ENCODE measurements around the gene SREBF2. TPM values are rescaled to one million over a fixed set of nuclear protein-coding genes. Genes with fewer than 3 reads are reported as not detected.

SREBF2 gene
- total and polyA plus RNA-seq, 4 experiments from 2014 or later: 14.5 to 112 (median 66.3) TPM

DNA sequence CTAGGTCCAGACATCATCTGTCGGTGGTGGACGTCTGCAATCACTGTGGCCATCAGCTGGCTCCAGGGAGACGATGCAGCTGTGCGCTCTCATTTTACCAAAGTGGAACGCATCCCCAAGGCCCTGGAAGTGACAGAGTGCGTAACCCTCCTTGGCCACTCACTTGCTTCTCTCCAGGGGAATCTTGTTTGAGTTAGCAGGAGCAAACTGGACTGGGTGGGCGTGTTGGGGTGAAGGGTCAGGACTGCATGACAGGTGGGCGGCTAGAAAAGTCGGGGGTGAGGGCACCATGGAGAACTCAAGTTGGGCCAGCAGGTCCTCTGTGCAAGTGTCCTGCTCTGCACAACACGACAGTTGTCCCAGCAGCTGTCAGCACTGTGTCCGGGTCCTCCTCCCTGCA, 65.7 kb downstream of the SREBF2 start:
- Histone ChIP-seq H3K4me1 (ENCODE audit: insufficient read depth, low read length) (no peaks in the 10 kb centered on the region), H3K27ac (ENCODE audit: low read depth, low read length) (no peak overlapping the region), H3K9me3 (ENCODE audit: control insufficient read depth in 1 of 2, low read length in 2 of 2) (no peaks in the 10 kb centered on the region), H3K4me3 (ENCODE audit: low read length in 2 of 2) (no peak overlapping the region), H3K27me3 (ENCODE audit: insufficient read depth, low read length) (no peaks in the 10 kb centered on the region), H3K36me3 (ENCODE audit: insufficient read depth, low read length) (peaks cover 41% of the 10 kb centered on the region)
- POLR2A ChIA-PET (ENCODE audit: partially characterized antibody): interaction anchor here (1.4 kb wide), 1 partner anchor 66 kb away, joined by 4 read pairs; the partner anchor contains the start of gene SREBF2
- Mint-ChIP-seq H3K9me3 (no peaks in the 10 kb centered on the region), H3K27ac (no peak overlapping the region), H3K4me3 (no peak overlapping the region), H3K4me1 (peaks cover 0 to 8% (median 3%) of the 10 kb centered on the region in 4 donors), H3K27me3 (no peaks in the 10 kb centered on the region), H3K36me3 (peaks cover 19 to 61% of the 10 kb centered on the region in 2 donors)
- intact Hi-C loops (cut with micrococcal nuclease): no loop called here
- CTCF ChIA-PET (ENCODE audit: partially characterized antibody): no interaction called here
- no peak for DNase-seq

DNA sequence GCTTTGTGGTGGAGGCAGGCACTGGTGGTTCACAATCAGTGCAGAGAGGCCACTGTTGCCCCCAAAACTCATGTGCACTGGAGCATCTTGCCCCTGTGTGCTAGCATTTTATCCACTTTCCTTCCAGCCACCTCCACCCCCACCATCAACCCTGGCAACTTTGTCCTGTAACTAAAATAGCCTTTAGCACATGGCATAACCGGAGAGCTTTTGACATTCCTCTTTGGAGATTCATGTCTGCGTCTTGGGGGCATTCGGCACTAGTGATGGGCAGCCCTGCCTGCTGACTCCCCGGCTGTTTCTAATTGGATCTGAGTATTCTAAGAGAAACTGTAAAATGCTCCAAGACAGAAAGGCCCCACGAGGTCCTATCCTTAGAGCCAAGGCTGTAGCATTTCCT, 66.2 kb downstream of the SREBF2 start:
- intact Hi-C loops (cut with micrococcal nuclease): no loop called here

DNA sequence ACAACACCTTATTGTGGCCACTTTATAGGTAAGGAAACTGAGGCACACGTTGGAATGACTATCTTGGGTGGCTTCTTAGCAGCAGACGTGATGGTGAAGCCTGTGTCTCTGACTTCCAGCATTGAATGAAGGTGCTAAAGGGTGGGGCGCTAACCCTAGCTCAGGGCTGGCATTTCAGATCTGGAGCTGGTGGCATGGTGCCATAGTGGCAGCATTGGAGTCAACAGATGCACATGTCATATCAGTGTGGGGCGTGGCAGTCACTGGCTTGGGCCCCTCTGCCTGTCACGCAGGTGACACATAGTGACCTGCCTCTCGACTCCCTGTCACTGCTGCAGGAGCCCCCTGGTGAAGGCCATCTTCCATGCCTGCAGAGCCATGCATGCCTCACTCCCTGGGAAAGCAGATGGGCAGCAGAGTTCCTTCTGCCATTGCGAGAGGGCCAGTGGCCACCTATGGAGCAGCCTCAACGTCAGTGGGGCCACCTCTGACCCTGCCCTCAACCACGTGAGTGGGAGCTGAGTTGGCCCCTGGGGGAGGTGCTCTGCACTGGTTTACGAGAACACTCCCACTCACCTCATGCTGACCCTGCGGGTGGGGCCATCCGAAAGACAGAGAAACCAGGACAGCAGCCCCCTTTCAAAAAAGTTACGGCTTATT, 67.2 kb downstream of the SREBF2 start:
- Histone ChIP-seq H3K9me3 (ENCODE audit: control insufficient read depth in 1 of 2, low read length in 2 of 2) (no peaks in the 10 kb centered on the region), H3K27me3 (ENCODE audit: insufficient read depth, low read length) (no peaks in the 10 kb centered on the region), H3K4me3 (ENCODE audit: low read length in 2 of 2) (no peak overlapping the region), H3K27ac (ENCODE audit: low read depth, low read length) (no peak overlapping the region), H3K4me1 (ENCODE audit: insufficient read depth, low read length) (no peaks in the 10 kb centered on the region), H3K36me3 (ENCODE audit: insufficient read depth, low read length) (peaks cover 32% of the 10 kb centered on the region)
- no peak for DNase-seq
- peaks cover 0 to 8% (median 3%) of the 10 kb centered on the region in 4 donors for H3K4me1 Mint-ChIP-seq
- peaks cover 19 to 53% of the 10 kb centered on the region in 2 donors for H3K36me3 Mint-ChIP-seq
- ChIA-PET CTCF (ENCODE audit: partially characterized antibody) (interaction anchor here (0.5 to 0.9 kb wide), 2 partner anchors 77 to 1606 kb away, joined by 3 read pairs; no protein-coding TSS in a partner anchor), POLR2A (ENCODE audit: partially characterized antibody) (interaction anchor here (1.2 kb wide), 1 partner anchor 39 kb away, joined by 3 read pairs; no protein-coding TSS in a partner anchor)
- H3K27ac Mint-ChIP-seq: peak overlapping the region in 1 of 7 donors; percentile 32
- no peaks in the 10 kb centered on the region for H3K9me3 Mint-ChIP-seq
- no peaks in the 10 kb centered on the region for H3K27me3 Mint-ChIP-seq
- no peak overlapping the region for H3K4me3 Mint-ChIP-seq
- intact Hi-C loops (cut with micrococcal nuclease): no loop called here

More for the DNA sequence above, 66.2 kb downstream of the SREBF2 start:
- Mint-ChIP-seq H3K4me1 (peaks cover 0 to 8% (median 3%) of the 10 kb centered on the region in 4 donors), H3K4me3 (no peak overlapping the region), H3K27me3 (no peaks in the 10 kb centered on the region), H3K9me3 (no peaks in the 10 kb centered on the region), H3K27ac (no peak overlapping the region), H3K36me3 (peaks cover 19 to 59% of the 10 kb centered on the region in 2 donors)
- Histone ChIP-seq H3K9me3 (ENCODE audit: control insufficient read depth in 1 of 2, low read length in 2 of 2) (no peaks in the 10 kb centered on the region), H3K4me3 (ENCODE audit: low read length in 2 of 2) (no peak overlapping the region), H3K4me1 (ENCODE audit: insufficient read depth, low read length) (no peaks in the 10 kb centered on the region), H3K36me3 (ENCODE audit: insufficient read depth, low read length) (peaks cover 39% of the 10 kb centered on the region), H3K27ac (ENCODE audit: low read depth, low read length) (no peak overlapping the region), H3K27me3 (ENCODE audit: insufficient read depth, low read length) (no peaks in the 10 kb centered on the region)
- DNase-seq: no peak
- CTCF ChIA-PET (ENCODE audit: partially characterized antibody): no interaction called here
- POLR2A ChIA-PET (ENCODE audit: partially characterized antibody): interaction anchor here (1.2 kb wide), 1 partner anchor 40 kb away, joined by 3 read pairs; no protein-coding TSS in a partner anchor

DNA sequence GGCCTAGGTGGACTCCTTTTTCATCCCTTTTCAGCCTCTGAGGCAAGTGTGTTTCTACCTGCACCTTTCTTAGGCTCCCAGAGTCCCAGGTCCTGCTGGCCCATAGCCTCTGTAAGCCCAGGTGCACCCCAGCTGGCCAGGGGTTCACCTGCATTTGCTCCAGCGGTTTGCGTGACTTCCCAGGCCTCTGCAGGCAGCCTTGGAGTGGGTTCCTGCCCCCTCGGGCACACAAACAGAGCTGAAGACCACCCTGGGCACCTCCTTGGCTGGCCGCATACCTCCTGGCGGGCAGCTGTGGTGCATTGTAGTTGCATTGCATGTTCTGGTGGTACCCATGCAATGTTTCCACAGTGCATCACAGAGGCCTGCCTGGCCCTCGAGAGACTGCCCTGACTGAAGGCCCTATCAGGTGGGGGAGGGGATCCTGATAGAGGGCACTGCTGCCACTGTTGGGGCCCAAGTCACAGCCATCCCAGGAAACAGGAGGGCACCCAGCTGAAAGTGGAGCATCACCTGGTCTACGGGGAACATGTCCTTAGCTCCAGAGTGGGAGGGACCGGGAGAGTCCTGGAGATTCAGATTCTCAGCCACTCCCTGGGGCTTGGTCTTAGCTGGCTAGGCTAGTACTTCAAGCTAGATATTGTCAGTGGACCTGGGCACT, 67.9 kb downstream of the SREBF2 start:
- CTCF ChIA-PET (ENCODE audit: partially characterized antibody): interaction anchor here (0.9 kb wide), 1 partner anchor 78 kb away, joined by 3 read pairs; no protein-coding TSS in a partner anchor
- H3K9me3 Mint-ChIP-seq: no peaks in the 10 kb centered on the region
- no peak for DNase-seq
- no peaks in the 10 kb centered on the region for H3K27me3 Mint-ChIP-seq
- POLR2A ChIA-PET (ENCODE audit: partially characterized antibody): no interaction called here
- H3K27ac Mint-ChIP-seq: no peak overlapping the region
- intact Hi-C loops (cut with micrococcal nuclease): no loop called here
- no peak overlapping the region for H3K4me3 ChIP-seq (ENCODE audit: low read length in 2 of 2)
- peaks cover 23 to 57% of the 10 kb centered on the region in 2 donors for H3K36me3 Mint-ChIP-seq
- H3K27me3 ChIP-seq (ENCODE audit: insufficient read depth, low read length): no peaks in the 10 kb centered on the region
- no peaks in the 10 kb centered on the region for H3K9me3 ChIP-seq (ENCODE audit: control insufficient read depth in 1 of 2, low read length in 2 of 2)
- H3K27ac ChIP-seq (ENCODE audit: low read depth, low read length): no peak overlapping the region
- peaks cover 32% of the 10 kb centered on the region for H3K36me3 ChIP-seq (ENCODE audit: insufficient read depth, low read length)
- H3K4me3 Mint-ChIP-seq: no peak overlapping the region
- H3K4me1 Mint-ChIP-seq: peaks cover 0 to 8% (median 3%) of the 10 kb centered on the region in 4 donors
- no peaks in the 10 kb centered on the region for H3K4me1 ChIP-seq (ENCODE audit: insufficient read depth, low read length)

DNA sequence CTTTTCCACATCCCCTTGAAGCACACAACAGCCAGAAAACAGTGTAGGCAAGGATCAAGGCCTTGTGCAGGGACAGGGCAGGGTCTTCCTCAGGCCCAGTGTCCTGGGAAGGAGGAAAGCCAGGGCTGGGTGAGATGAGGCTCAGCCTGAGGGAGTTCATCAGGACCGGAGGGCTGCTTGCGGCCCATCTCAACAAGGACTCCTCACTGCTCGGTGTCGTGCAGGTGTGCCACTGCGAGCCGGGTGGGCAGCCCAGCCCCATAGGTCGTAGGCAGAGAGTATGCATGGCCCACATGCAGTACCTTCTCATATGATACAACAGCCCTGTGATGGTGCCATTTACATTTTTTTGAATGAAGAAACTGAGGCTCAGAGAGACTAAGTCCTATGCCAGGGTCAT, 69.1 kb downstream of the SREBF2 start:
- Histone ChIP-seq H3K4me3 (ENCODE audit: low read length in 2 of 2) (no peak overlapping the region), H3K4me1 (ENCODE audit: insufficient read depth, low read length) (peaks cover under 1% of the 10 kb centered on the region), H3K9me3 (ENCODE audit: control insufficient read depth in 1 of 2, low read length in 2 of 2) (no peaks in the 10 kb centered on the region), H3K27me3 (ENCODE audit: insufficient read depth, low read length) (no peaks in the 10 kb centered on the region), H3K36me3 (ENCODE audit: insufficient read depth, low read length) (peaks cover 26% of the 10 kb centered on the region), H3K27ac (ENCODE audit: low read depth, low read length) (no peak overlapping the region)
- H3K36me3 Mint-ChIP-seq: peaks cover 21 to 49% of the 10 kb centered on the region in 2 donors
- no peaks in the 10 kb centered on the region for H3K27me3 Mint-ChIP-seq
- CTCF ChIA-PET (ENCODE audit: partially characterized antibody): no interaction called here
- intact Hi-C loops (cut with micrococcal nuclease): no loop called here
- POLR2A ChIA-PET (ENCODE audit: partially characterized antibody): interaction anchor here (0.9 kb wide), 1 partner anchor 42 kb away, joined by 3 read pairs; no protein-coding TSS in a partner anchor
- H3K27ac Mint-ChIP-seq: peak overlapping the region in 2 of 7 donors; percentile 53 to 65
- H3K4me3 Mint-ChIP-seq: no peak overlapping the region
- H3K9me3 Mint-ChIP-seq: peaks cover 0 to 2% (median 0%) of the 10 kb centered on the region in 8 donors
- peaks cover 0 to 3% (median 1%) of the 10 kb centered on the region in 4 donors for H3K4me1 Mint-ChIP-seq
- DNase-seq: no peak

DNA sequence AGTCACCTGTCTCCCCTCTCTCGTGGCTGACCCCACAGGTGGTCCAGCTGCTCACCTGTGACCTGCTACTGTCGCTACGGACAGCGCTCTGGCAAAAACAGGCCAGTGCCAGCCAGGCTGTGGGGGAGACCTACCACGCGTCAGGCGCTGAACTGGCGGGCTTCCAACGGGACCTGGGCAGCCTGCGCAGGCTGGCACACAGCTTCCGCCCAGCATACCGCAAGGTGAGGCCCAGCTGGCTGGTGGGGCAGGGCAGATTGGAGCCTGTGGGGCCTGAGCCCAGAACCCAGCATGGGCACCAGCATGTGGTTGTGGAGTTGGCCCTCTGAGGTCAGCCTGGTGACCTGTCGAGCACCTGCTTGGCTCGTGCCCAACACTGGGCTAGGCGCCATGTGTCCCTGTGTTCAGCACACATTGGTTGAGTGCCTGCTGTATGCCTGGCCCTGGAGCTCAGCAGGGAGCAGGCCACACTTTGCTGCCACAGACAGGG, 70.1 kb downstream of the SREBF2 start:
- POLR2A ChIA-PET (ENCODE audit: partially characterized antibody): interaction anchor here (0.8 kb wide), 1 partner anchor 8 kb away, joined by 3 read pairs; no protein-coding TSS in a partner anchor
- CTCF ChIA-PET (ENCODE audit: partially characterized antibody): interaction anchor here (1.2 kb wide), 1 partner anchor 23 kb away, joined by 4 read pairs; no protein-coding TSS in a partner anchor
- H3K36me3 Mint-ChIP-seq: peaks cover 14 to 40% of the 10 kb centered on the region in 2 donors

More for the DNA sequence above, 70.1 kb downstream of the SREBF2 start:
- Histone ChIP-seq H3K27ac (ENCODE audit: low read depth, low read length) (no peak overlapping the region), H3K36me3 (ENCODE audit: insufficient read depth, low read length) (peaks cover 18% of the 10 kb centered on the region), H3K27me3 (ENCODE audit: insufficient read depth, low read length) (no peaks in the 10 kb centered on the region), H3K4me1 (ENCODE audit: insufficient read depth, low read length) (peaks cover 9% of the 10 kb centered on the region), H3K9me3 (ENCODE audit: control insufficient read depth in 1 of 2, low read length in 2 of 2) (no peaks in the 10 kb centered on the region), H3K4me3 (ENCODE audit: low read length in 2 of 2) (no peak overlapping the region)
- DNase-seq: no peak
- no peaks in the 10 kb centered on the region for H3K27me3 Mint-ChIP-seq
- no peak overlapping the region for H3K4me3 Mint-ChIP-seq
- intact Hi-C loops (cut with micrococcal nuclease): no loop called here
- peaks cover 2 to 11% (median 6%) of the 10 kb centered on the region in 4 donors for H3K4me1 Mint-ChIP-seq
- H3K9me3 Mint-ChIP-seq: peaks cover 0 to 2% (median 0%) of the 10 kb centered on the region in 8 donors
- peak overlapping the region in 1 of 7 donors; percentile 27 for H3K27ac Mint-ChIP-seq

Data from CD4-positive, alpha-beta memory T cell (primary cell).